OCI-LY7 (cell line): ENCODE measurements around the gene TMEM147.

Experiments used
- EZH2phosphoT487 ChIP-seq: fragments of 200-600 bp; sonication (generic); IDR thresholded peaks from 2 replicates; pipeline ENCODE4 v1.6.1; 2018; ENCODE audit warnings: low read depth, borderline replicate concordance, mild to moderate bottlenecking, mixed run types, antibody characterized with exemption, low read length, moderate library complexity, mixed read lengths
- TF ChIP-seq, protein P1 (sequence below): fragments of 200-600 bp; sonication (generic); conservative IDR thresholded peaks from 2 replicates; pipeline ENCODE4 v1.5.1; 2014; ENCODE audit warnings: mild to moderate bottlenecking, antibody characterized with exemption, low read length, moderate library complexity, mixed read lengths

DNA sequence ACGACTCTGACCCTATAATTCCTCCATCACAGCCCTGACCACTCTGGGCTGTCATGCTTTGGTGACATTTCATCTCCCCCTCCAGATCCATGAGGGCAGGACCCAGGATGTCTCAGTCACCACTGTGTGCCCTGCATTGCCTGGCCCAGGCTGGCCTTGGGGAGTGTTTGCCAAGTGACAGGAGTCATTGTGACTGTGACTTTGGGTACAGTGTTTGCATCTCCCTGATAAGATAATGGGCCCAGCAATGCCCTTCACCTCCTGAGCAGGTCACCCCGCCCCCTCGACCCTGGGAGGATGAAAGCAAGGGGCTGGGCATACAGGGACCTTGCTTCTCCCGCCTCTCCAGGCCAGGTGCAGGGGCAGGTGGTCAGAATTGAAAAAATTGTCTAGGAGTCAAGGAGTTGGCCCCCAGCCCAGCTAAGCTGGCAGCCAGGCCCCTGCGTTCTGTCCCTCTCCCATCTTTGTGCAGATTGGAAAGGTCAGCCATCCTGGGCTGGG is 23.9 kb downstream of the TMEM147 start:
- TF ChIP-seq, protein P1, sequence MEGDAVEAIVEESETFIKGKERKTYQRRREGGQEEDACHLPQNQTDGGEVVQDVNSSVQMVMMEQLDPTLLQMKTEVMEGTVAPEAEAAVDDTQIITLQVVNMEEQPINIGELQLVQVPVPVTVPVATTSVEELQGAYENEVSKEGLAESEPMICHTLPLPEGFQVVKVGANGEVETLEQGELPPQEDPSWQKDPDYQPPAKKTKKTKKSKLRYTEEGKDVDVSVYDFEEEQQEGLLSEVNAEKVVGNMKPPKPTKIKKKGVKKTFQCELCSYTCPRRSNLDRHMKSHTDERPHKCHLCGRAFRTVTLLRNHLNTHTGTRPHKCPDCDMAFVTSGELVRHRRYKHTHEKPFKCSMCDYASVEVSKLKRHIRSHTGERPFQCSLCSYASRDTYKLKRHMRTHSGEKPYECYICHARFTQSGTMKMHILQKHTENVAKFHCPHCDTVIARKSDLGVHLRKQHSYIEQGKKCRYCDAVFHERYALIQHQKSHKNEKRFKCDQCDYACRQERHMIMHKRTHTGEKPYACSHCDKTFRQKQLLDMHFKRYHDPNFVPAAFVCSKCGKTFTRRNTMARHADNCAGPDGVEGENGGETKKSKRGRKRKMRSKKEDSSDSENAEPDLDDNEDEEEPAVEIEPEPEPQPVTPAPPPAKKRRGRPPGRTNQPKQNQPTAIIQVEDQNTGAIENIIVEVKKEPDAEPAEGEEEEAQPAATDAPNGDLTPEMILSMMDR = no peak
- TF ChIP-seq EZH2phosphoT487 = no peak
